ENCODE measurements around the gene LRRC45.

The LRRC45 gene

GRCh38 chr17:81998212-81998611, 24.9 kb upstream of the LRRC45 start:
- no peak for TF ChIP-seq ZNF70 (CRISPR knock-in tag; IDR thresholded peaks at IDR 0.05)
- no peak for TF ChIP-seq PPARA (CRISPR knock-in tag; IDR thresholded peaks at IDR 0.05; ENCODE audit: borderline replicate concordance)
- TF ChIP-seq CSDC2 (CRISPR knock-in tag; IDR thresholded peaks at IDR 0.05), result no peak
- no peak for TF ChIP-seq ZFP30 (CRISPR knock-in tag; IDR thresholded peaks at IDR 0.05)
- no peak for TF ChIP-seq GLIS3 (CRISPR knock-in tag; IDR thresholded peaks at IDR 0.05)
- no peak for TF ChIP-seq TOX (CRISPR knock-in tag; IDR thresholded peaks at IDR 0.05; ENCODE audit: borderline replicate concordance)
- no peak for TF ChIP-seq CREB5 (CRISPR knock-in tag; IDR thresholded peaks at IDR 0.05; ENCODE audit: low read depth)
- no peak for ATAC-seq

DNA sequence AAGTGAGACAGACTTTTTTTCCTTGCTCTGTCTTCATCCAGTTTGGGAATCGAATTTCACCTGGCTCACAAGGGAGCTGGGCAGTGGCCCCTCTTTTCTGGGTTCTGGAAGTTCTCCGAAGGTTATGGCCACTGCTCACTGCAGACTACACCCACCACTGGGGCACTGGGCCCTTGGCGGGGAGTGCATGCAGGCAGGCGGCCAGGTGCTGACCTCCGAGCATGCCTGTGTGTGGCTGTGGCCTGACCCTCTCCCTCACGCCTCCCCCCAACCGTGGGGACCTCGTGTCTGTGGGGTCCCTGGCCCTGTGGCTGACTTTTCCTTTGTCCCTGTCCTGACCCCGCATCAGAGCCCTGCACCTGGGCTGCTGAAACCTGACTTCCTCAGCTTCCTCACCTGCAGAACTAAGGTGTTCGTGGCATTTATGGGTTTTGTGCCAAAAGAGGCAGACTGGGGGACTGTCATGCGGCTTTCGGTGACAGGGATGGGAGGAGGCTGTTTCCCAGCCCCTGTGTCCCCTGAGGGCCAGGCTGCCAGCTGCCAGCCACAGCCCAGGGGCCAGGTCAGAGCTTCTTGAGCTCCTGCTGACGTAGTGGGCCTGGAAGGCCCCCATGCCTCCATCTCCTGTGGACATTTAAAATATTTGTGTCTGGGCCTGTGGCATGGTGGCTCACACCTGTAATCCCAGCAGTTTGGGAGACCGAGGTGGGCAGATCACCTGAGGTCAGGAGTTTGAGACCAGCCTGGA, 24.2 kb upstream of the LRRC45 start:
- ATAC-seq, result no peak
- TF ChIP-seq GLIS3 (CRISPR knock-in tag; IDR thresholded peaks at IDR 0.05) (no peak), ZNF70 (CRISPR knock-in tag; IDR thresholded peaks at IDR 0.05) (no peak), ISL1 (CRISPR knock-in tag; IDR thresholded peaks at IDR 0.05) (no peak), ZFP30 (CRISPR knock-in tag; IDR thresholded peaks at IDR 0.05) (no peak), ZNF565 (CRISPR knock-in tag; conservative IDR thresholded peaks at IDR 0.05; ENCODE audit: low read depth) (no peak), TCF4 (CRISPR knock-in tag; IDR thresholded peaks at IDR 0.05; ENCODE audit: borderline replicate concordance) (no peak), CREB5 (CRISPR knock-in tag; IDR thresholded peaks at IDR 0.05; ENCODE audit: low read depth) (no peak), BACH2 (CRISPR knock-in tag; IDR thresholded peaks at IDR 0.05; ENCODE audit: borderline replicate concordance) (no peak), TOX (CRISPR knock-in tag; IDR thresholded peaks at IDR 0.05; ENCODE audit: borderline replicate concordance) (no peak), ZFP3 (CRISPR knock-in tag; IDR thresholded peaks at IDR 0.05) (no peak), TSHZ2 (CRISPR knock-in tag; IDR thresholded peaks at IDR 0.05) (no peak), POU6F1 (CRISPR knock-in tag; IDR thresholded peaks at IDR 0.05; ENCODE audit: borderline replicate concordance, low read depth) (no peak), ESRRG (CRISPR knock-in tag; IDR thresholded peaks at IDR 0.05) (no peak), ZNF8 (CRISPR knock-in tag; IDR thresholded peaks at IDR 0.05) (no peak), SNAI2 (CRISPR knock-in tag; IDR thresholded peaks at IDR 0.05) (no peak), CSDC2 (CRISPR knock-in tag; IDR thresholded peaks at IDR 0.05) (no peak)
- TF ChIP-seq, protein P1, sequence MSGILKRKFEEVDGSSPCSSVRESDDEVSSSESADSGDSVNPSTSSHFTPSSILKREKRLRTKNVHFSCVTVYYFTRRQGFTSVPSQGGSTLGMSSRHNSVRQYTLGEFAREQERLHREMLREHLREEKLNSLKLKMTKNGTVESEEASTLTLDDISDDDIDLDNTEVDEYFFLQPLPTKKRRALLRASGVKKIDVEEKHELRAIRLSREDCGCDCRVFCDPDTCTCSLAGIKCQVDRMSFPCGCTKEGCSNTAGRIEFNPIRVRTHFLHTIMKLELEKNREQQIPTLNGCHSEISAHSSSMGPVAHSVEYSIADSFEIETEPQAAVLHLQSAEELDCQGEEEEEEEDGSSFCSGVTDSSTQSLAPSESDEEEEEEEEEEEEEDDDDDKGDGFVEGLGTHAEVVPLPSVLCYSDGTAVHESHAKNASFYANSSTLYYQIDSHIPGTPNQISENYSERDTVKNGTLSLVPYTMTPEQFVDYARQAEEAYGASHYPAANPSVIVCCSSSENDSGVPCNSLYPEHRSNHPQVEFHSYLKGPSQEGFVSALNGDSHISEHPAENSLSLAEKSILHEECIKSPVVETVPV (CRISPR knock-in tag; IDR thresholded peaks at IDR 0.05), result no peak

DNA sequence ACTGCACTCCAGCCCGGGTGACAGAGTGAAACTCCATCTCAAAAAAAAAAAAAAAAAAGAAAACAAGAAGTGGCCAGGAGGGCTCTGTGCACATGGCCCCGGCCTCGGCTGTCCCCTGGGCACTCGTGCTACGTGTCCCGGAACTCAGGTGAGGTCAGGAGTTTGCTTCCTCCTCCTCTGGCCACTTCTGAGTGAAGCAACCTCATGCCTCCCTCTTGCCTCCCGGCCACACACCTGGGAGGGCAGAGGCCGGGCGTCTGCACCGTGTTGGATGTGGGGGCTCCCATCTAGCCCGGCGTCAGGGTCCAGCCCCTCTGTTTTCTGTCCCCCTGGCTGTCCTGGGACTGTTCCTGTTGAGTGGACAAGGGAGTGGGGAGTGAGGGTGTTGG, 23.5 kb upstream of the LRRC45 start:
- ATAC-seq, result no peak
- TF ChIP-seq TCF4 (CRISPR knock-in tag; IDR thresholded peaks at IDR 0.05; ENCODE audit: borderline replicate concordance) (no peak), PPARA (CRISPR knock-in tag; IDR thresholded peaks at IDR 0.05; ENCODE audit: borderline replicate concordance) (no peak), SNAI2 (CRISPR knock-in tag; IDR thresholded peaks at IDR 0.05) (no peak), POU6F1 (CRISPR knock-in tag; IDR thresholded peaks at IDR 0.05; ENCODE audit: borderline replicate concordance, low read depth) (no peak)
- TF ChIP-seq, protein P1 (CRISPR knock-in tag; IDR thresholded peaks at IDR 0.05), result no peak
